Measurements from ENCODE around the gene ARHGAP5.

ARHGAP5 gene

DNA sequence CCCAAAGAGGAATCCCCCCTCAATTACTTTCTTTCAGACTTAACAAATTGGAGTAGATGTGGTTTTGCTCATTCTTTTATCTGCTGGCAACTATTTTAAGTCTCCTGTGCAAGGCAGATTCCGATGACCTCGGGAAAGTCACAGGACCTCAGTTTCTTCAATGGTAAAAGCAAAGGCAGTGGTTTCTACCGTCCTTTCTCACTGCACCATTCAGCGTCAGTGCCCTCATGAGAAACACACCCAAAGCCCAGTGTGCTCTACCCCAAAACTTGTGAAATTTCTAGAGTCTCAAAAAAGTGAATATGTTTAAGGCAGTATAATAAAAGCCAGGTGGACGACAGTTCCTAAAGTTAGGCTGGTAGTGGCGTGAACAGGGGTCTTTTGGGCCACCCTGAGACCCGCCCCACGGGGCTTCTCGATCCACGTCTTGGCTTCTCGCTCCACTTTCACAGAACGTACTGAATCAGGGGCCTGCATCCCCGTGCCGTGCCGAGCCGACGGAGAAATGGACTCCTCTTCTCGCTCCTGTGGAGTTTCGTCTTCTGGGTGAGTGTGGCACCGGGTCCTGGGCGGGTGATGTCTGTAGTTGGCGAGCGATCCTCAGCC is 1.3 kb upstream of the ARHGAP5 start:
- Histone ChIP-seq H3K27me3 (ENCODE audit: insufficient read depth, poor library complexity, severe bottlenecking) (no peaks in the 10 kb centered on the region), H3K4me3 (ENCODE audit: severe bottlenecking) (peak overlapping the region; percentile 95), H3K9me3 (ENCODE audit: severe bottlenecking) (no peaks in the 10 kb centered on the region), H3K36me3 (ENCODE audit: low read depth) (peaks cover 13% of the 10 kb centered on the region; the same call in 1 of the 2 replicates), H3K27ac (ENCODE audit: poor library complexity, severe bottlenecking) (peak overlapping the region; percentile 96), H3K4me1 (ENCODE audit: insufficient read depth, poor library complexity, severe bottlenecking) (peaks cover 29% of the 10 kb centered on the region)
- ATAC-seq (ENCODE audit: low read depth) (peak; percentile 28), DNase-seq (ENCODE audit: low spot score) (peak; percentile 71)
- TF ChIP-seq, protein P1, sequence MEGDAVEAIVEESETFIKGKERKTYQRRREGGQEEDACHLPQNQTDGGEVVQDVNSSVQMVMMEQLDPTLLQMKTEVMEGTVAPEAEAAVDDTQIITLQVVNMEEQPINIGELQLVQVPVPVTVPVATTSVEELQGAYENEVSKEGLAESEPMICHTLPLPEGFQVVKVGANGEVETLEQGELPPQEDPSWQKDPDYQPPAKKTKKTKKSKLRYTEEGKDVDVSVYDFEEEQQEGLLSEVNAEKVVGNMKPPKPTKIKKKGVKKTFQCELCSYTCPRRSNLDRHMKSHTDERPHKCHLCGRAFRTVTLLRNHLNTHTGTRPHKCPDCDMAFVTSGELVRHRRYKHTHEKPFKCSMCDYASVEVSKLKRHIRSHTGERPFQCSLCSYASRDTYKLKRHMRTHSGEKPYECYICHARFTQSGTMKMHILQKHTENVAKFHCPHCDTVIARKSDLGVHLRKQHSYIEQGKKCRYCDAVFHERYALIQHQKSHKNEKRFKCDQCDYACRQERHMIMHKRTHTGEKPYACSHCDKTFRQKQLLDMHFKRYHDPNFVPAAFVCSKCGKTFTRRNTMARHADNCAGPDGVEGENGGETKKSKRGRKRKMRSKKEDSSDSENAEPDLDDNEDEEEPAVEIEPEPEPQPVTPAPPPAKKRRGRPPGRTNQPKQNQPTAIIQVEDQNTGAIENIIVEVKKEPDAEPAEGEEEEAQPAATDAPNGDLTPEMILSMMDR (IDR thresholded peaks at IDR 0.05; ENCODE audit: poor library complexity, severe bottlenecking): no peak

DNA sequence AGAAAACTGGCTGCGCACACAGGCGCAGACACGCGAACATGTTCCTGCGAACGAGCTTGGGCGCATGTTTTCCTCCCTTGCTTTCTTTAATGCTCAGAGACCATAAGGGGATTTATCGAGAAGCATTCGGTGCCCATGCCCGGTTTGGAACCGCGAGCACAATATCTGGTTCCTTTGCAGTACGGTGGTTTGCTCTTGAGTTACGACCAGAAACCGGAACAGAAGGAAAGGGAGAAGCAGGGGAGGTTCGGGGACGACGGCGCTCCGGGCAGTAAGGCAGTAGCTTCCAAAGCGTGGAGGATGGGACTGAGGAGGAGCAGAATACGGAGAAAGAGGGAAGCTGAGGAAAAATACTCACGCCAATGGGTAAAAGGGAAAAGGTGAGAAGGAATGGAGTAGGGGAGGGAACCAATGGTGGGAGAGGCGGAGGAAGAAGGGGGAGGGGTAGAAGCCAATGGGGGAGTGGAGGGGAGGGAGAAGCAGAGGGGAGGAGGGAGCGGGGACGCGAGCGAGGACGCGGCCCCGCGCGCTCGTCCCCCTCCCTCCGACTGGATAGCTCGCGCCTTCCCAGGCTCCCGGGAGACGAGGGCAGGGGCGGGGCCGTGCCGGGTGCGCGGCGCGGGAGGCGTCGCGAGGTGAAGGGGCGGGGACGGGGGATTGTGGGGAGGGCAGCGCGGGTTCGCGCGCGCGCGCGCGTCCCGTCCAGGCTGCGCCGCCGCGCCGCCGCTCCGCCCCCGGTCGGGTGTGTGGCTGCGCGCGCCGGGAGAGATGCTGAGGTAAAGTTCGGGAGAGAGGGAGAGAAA is 625 bp upstream of the ARHGAP5 start:
- Histone ChIP-seq H3K27ac (ENCODE audit: poor library complexity, severe bottlenecking) (peak overlapping the region; percentile 96), H3K27me3 (ENCODE audit: insufficient read depth, poor library complexity, severe bottlenecking) (no peaks in the 10 kb centered on the region), H3K36me3 (ENCODE audit: low read depth) (peaks cover 13% of the 10 kb centered on the region; the same call in 1 of the 2 replicates), H3K9me3 (ENCODE audit: severe bottlenecking) (no peaks in the 10 kb centered on the region), H3K4me3 (ENCODE audit: severe bottlenecking) (peak overlapping the region; percentile 95), H3K4me1 (ENCODE audit: insufficient read depth, poor library complexity, severe bottlenecking) (peaks cover 32% of the 10 kb centered on the region)
- TF ChIP-seq, protein P1 (IDR thresholded peaks at IDR 0.05; ENCODE audit: poor library complexity, severe bottlenecking): no peak
- ATAC-seq (ENCODE audit: low read depth) (peak; percentile 68), DNase-seq (ENCODE audit: low spot score) (peak; percentile 99)

DNA sequence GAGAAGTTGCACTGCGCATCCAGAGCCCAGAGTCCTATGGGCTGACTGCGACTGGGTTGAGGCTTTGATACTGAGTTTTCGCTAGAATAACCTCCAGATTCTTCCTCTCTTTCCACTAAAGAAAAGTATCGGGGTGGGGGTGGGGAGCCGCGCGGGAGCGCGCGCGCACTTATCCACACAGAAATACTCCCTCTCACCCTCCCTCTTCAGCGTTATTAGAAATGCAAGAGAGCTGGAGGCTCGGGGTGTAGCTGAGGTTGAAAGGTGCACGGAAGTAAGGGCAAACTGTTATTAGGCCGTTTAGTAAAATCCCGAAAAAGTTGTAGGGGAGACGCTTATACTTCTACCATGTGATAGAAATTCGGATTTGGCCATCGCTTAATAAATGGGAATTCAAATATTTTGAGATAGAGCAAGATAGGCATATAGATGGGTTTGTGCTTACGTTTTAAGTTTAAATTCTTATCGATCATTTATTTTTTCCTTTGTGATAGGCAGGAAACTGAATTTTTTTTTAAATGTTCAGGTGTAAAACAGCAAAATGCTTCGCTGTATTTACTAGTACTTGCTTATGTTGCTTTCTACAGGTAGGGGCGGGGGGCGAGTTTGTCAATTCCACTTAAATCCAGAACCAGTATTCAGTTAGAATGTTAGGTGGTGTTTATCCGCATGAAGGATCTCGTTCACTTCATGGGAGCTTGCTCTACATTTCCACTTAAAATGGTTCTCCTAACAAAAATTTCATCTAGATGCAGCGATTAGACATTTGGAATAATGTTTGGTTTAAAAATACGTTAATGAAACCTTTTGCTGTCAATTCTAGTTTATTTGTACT is 1.1 kb downstream of the ARHGAP5 start:
- no peaks in the 10 kb centered on the region for H3K27me3 ChIP-seq (ENCODE audit: insufficient read depth, poor library complexity, severe bottlenecking)

DNA sequence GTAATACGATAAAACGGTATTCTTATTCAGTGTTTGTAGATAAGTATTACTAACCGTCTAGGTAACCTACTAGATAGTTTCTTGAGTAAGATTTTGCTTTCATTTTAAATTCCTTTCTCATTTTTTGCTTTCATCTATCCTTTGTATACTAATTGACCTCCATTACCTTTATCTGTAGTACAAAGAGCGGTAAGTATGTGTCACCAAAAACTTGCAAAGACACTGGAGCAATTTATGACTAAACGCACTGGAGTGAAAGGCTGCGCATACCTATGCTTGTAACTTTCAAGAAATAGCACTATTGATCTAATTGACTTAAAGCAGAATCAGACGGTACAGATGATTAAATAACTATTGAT is 1.7 kb downstream of the ARHGAP5 start:
- Histone ChIP-seq H3K36me3 (ENCODE audit: low read depth) (peaks cover 13% of the 10 kb centered on the region; the same call in 1 of the 2 replicates), H3K27me3 (ENCODE audit: insufficient read depth, poor library complexity, severe bottlenecking) (no peaks in the 10 kb centered on the region), H3K4me1 (ENCODE audit: insufficient read depth, poor library complexity, severe bottlenecking) (peaks cover 50% of the 10 kb centered on the region), H3K4me3 (ENCODE audit: severe bottlenecking) (peak overlapping the region; percentile 95), H3K9me3 (ENCODE audit: severe bottlenecking) (no peaks in the 10 kb centered on the region), H3K27ac (ENCODE audit: poor library complexity, severe bottlenecking) (peak overlapping the region; percentile 96)
- ATAC-seq (ENCODE audit: low read depth) (peak; percentile 17; the same call in 2 of the 3 replicates), DNase-seq (ENCODE audit: low spot score) (no peak)
- TF ChIP-seq, protein P1 (IDR thresholded peaks at IDR 0.05; ENCODE audit: poor library complexity, severe bottlenecking): no peak

More for the DNA sequence above, 1.1 kb downstream of the ARHGAP5 start:
- peaks cover 46% of the 10 kb centered on the region for H3K4me1 ChIP-seq (ENCODE audit: insufficient read depth, poor library complexity, severe bottlenecking)
- no peaks in the 10 kb centered on the region for H3K9me3 ChIP-seq (ENCODE audit: severe bottlenecking)
- TF ChIP-seq, protein P1 (IDR thresholded peaks at IDR 0.05; ENCODE audit: poor library complexity, severe bottlenecking): no peak
- peak overlapping the region; percentile 95 for H3K4me3 ChIP-seq (ENCODE audit: severe bottlenecking)
- H3K36me3 ChIP-seq (ENCODE audit: low read depth): peaks cover 13% of the 10 kb centered on the region; the same call in 1 of the 2 replicates
- peak overlapping the region; percentile 96 for H3K27ac ChIP-seq (ENCODE audit: poor library complexity, severe bottlenecking)
- ATAC-seq (ENCODE audit: low read depth): peak; percentile 9; the same call in 1 of the 3 replicates
- DNase-seq (ENCODE audit: low spot score): no peak
